GM18511 (cell line): ENCODE results near the gene CLTC.

ENCODE experiments used
- ATAC-seq: cut with Tn5 transposase; IDR thresholded peaks from one replicate; pipeline ENCODE4 v1.9.1; 2021; ENCODE audit warnings: mild to moderate bottlenecking, moderate library complexity; ENCODE audit not compliant: unreplicated experiment

Gene CLTC

DNA sequence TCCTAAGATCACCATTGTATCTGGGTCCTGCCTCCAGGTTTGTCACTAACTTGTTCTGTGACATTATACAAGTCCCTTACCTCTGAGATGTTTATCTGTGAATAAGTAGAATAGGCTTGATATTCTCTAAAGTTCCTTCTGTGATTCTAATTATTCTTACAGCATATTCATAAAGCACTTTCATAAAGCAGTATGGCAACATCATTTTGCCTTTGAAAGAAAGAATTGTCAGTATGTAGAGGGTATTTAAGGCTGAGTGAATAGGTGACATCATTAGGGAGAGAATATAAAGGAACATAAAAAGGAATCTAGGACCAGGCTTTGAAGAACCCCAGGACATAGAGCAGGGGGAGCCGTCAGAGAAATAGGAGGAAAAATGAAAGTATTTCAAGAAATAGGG is 103.3 kb downstream of the CLTC start:
- ATAC-seq = no peak

GRCh38 chr17:59723607-59724006 is 103.9 kb downstream of the CLTC start:
- no peak for ATAC-seq

GRCh38 chr17:59725691-59726090 is 106.0 kb downstream of the CLTC start:
- no peak for ATAC-seq

DNA sequence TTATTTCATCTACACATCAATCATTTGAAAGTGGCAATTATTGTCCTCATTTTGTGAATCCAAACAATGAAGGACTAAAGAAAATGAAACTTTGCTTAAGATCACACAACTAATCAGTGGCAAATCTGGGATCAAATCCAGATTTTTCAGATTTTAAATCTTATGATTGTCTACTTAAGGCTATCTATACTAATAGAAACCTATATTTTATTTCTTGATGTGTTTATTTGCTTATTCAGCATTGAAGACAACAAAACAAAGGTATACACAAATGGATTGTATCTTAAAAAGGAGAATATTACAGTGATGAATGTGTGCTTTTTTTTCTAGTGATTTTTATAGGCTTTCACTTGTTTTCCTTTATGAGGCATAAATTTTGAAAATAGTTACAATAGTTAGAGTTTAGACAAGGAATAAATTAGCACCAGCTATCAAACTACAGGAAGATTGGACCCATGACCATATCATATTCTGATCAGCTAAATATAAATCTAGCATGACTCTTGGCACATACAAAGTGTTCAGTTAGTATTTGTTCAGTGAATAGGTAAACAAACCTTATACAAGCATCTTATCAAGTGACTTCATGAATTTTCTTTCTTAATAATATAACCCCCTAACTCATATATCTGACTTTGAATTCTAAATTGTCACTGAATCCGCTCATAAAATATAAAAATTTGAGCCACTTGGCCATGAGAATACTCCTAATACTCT is 108.3 kb downstream of the CLTC start:
- no peak for ATAC-seq

- ATAC-seq = no peak
Observed at GRCh38 chr17:59730268-59730834, 110.7 kb downstream of the CLTC start.

DNA sequence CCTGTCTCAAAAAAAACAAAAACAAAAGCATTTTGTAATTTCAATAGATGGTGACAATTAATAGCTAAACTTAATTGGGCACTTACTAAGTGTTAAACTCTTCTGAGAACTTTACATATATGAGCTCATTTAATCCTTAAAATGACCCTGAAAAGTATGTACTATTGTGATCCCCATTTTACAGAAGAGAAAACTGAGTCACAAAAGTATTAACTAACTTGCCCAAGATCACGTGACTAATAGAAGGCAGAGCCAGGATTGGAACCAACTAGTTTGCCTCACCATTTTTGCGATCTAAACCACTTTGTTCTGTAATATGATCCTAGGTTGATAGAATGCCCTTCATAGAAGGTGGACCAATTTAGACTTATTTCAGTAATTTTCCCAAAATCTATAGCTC is 114.0 kb downstream of the CLTC start:
- no peak for ATAC-seq

DNA sequence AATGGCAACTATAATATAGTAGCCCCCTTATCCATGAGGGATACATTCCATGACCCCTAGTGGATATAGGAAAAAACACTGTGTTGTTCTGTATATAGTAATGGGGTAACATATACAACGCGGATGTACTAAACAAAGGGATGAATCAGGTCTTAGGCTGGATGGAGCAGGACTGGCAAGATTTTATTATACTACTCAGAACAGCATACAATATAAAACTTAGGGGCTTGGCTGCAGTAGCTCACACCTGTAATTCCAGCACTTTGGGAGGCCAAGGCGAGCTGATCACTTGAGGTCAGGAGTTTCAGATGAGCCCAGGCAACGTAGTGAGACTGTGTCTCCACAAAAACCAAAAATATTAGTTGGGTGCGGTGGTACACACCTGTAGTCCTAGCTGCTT is 114.5 kb downstream of the CLTC start:
- no peak for ATAC-seq

- no peak for ATAC-seq
Observed at GRCh38 chr17:59737324-59737723, 117.6 kb downstream of the CLTC start.

DNA sequence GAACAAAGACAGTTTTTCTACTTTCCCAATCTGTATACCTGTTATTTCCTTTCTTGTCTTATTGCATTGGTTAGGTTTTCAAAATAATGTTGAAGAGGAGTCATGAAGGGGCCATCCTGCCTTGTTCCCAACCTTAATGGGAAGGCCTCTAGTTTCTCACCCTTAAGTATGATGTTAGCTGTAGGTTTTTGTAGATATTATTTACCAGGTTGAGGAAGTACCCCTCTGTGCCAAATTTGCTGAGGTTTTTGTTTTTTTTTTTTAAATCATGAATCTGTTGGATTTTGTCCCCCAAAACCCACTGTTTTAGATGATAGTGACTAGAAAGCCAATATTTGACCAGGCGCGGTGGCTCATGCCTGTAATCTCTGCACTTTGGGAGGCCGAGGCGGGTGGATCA is 124.1 kb downstream of the CLTC start:
- no peak for ATAC-seq

DNA sequence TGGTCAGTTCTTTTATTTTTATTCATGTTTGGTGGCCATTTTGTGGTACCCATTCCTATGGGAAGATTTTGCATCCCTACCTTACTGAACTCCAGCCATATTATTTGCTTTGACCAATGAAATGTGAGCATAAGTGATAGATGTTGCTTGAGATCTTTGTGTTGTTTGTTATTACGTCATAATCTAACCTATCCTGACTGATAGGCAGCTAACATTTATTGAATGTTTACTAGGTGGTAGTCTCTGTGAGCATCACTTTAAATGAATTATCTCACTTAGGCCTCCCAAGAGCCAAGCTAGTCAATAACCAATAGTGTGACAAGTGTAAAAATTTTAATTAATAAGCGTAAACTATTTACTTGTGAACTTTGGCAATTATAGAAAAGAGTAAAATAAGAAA is 125.3 kb downstream of the CLTC start:
- no peak for ATAC-seq
